ENCODE data around the gene SP7. TPM values are rescaled to one million over a fixed set of nuclear protein-coding genes. Genes with fewer than 3 reads are reported as not detected.

The SP7 gene
- polyA plus RNA-seq, 2 of the 4 experiments (the other 2 are of a cell fraction): 0.05 to 0.06 TPM

DNA sequence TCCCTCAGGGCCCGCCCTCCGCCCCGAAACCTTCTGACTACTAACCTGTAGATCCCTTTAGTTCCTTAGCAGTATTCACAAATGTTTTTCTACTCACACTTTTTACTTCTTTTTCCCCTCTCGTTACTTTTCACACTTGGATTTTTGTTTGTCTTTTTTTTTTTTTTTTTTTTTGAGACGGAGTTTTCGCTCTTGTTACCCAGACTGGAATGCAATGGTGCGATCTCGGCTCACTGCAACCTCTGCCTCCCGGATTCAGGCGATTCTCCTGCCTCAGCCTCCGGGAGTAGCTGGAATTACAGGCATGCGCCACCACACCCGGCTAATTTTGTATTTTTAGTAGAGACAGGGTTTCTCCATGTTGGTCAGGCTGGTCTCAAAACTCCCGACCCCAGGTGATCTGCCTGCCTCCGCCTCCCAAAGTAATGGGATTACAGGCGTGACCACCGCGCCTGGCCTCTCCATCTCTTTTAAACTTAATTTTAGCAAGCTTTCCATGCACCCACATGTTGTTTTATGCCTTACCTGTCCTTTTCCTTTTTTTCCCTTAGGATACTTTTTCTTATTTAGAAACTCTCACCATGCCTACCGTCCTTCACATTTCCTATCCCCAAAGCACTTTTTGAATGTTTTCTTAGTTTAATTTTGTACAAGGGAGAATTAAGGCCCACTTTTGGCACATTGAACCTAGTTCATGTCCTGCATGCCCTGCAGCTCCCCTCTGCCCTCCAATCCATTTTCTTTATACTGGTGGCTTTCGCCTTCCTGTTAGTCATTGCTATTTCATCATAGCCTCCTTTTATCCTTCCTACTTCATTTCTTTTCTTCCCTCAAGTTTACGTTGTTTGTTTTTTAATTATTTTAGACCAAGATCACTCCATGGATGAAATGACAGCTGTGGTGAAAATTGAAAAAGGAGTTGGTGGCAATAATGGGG is 44.9 kb upstream of the SP7 start:
- Histone ChIP-seq H3K4me3 (peak overlapping the region; percentile 70), H3K9me3 (no peaks in the 10 kb centered on the region), H3K4me1 (peaks cover 39% of the 10 kb centered on the region), H3K27ac (peak overlapping the region; percentile 94 to 99), H3K4me2 (peak overlapping the region; percentile 99)
- ATAC-seq: no peak
- 7% methylated on average over 21 of the region's 21 CpGs for WGBS (ENCODE audit: missing lambda C conversion rate)
- FAIRE-seq: no peak
- no peak for TF ChIP-seq RFX5 (IDR thresholded peaks at IDR 0.05)
- peak in 1 of 2 experiments; percentile 47; a peak in 1 of 4 replicates for TF ChIP-seq CEBPB (IDR thresholded peaks at IDR 0.05)
- POLR2A ChIA-PET: interaction anchor here (0.6 to 1.9 kb wide), 6 partner anchors 29 to 60 kb away, joined by 3 to 16 read pairs (median 4); partner anchors contain the start of genes AAAS and PRR13
- CTCF ChIA-PET: interaction anchor here (0.6 to 12.7 kb wide), 28 partner anchors 9 to 67 kb away, joined by 3 to 199 read pairs (median 5); partner anchors contain the start of genes AMHR2 and PRR13
- no peak for DNase-seq (ENCODE audit: low read depth in 1 of 2, low spot score in 1 of 2)

DNA sequence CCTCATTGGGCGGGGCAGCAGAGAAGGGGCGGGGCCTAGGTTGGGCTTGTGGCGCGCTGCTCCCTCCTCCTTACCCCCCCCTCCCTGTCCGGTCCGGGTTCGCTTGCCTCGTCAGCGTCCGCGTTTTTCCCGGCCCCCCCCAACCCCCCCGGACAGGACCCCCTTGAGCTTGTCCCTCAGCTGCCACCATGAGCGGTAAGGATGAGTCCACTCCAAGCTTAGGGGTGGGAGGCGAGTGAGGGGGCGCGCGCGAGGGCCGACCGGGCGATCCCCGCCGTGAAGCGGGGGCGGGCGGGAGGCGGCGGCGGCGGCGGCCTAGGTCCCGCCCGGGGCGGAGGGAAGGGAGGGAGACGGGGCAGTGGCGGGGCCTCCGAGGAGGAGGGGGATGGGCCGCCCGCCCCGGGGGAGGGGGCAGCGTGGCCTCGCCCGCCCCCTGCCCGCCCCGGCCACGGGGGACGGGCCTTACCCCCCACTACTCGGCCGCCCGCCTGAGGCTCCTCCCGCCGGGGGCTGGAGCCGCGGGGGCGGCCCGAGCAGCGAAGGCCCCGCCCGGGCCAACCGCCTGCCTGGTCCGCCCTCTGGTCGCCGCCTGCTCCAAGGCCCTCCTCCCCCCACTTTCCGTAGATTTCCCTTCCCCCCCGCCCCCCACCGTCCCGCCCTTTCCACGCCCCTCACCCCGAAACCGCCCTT is 44.1 kb upstream of the SP7 start, which contains the start of gene SP1:
SP1 (plus strand) TSS at position 73 of the 690 bp plus-strand sequence; CDS start at position 189, 116 bp downstream.
- WGBS (ENCODE audit: missing lambda C conversion rate): 2% methylated on average over 19 of the region's 71 CpGs
- Histone ChIP-seq H3K9me3 (no peaks in the 10 kb centered on the region), H3K4me3 (peak within 1 kb of the TSS; percentile 70), H3K4me2 (peak within 1 kb of the TSS; percentile 99), H3K27ac (peak within 1 kb of the TSS; percentile 95 to 99), H3K4me1 (peaks cover 34% of the 10 kb centered on the region)
- FAIRE-seq (no peak), DNase-seq (ENCODE audit: low read depth in 1 of 2, low spot score in 1 of 2) (peak; percentile 70 to 97), ATAC-seq (peak; percentile 55 to 69)
- no peak for TF ChIP-seq ZFP36 (IDR thresholded peaks at IDR 0.05; ENCODE audit: borderline replicate concordance, partially characterized antibody)
- 0 out of 2 replicates have a peak, but pooled peaks have one; percentile 22 for TF ChIP-seq POLR2A (IDR thresholded peaks at IDR 0.05; ENCODE audit: low read length)
- no peak for TF ChIP-seq PHF8 (IDR thresholded peaks at IDR 0.05; ENCODE audit: borderline replicate concordance, low read depth)
- TF ChIP-seq FOSB (CRISPR knock-in tag; IDR thresholded peaks at IDR 0.05): no peak
- no peak for TF ChIP-seq RCOR1 (IDR thresholded peaks at IDR 0.05; ENCODE audit: low read depth, low read length)
- TF ChIP-seq JUN (IDR thresholded peaks at IDR 0.05): peak; percentile 65 to 86; a peak in 4 of 5 replicates
- TF ChIP-seq MYC (IDR thresholded peaks at IDR 0.05; ENCODE audit: borderline replicate concordance, low read length): peak; percentile 56; the same call in 1 of the 2 replicates
- peak; percentile 92 for TF ChIP-seq MAZ (IDR thresholded peaks at IDR 0.05; ENCODE audit: borderline replicate concordance, low read depth, low read length)
- TF ChIP-seq, protein P1, sequence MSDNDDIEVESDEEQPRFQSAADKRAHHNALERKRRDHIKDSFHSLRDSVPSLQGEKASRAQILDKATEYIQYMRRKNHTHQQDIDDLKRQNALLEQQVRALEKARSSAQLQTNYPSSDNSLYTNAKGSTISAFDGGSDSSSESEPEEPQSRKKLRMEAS (IDR thresholded peaks at IDR 0.05): peak; percentile 14
- POLR2A ChIA-PET: interaction anchor here (0.8 to 2.1 kb wide), 12 partner anchors 21 to 120 kb away, joined by 3 to 22 read pairs (median 13); partner anchors contain the start of genes AAAS, PRR13 and TARBP2
- CTCF ChIA-PET: interaction anchor here (0.7 to 12.7 kb wide), 10 partner anchors 16 to 58 kb away, joined by 3 to 199 read pairs (median 12); partner anchors contain the start of gene AMHR2

DNA sequence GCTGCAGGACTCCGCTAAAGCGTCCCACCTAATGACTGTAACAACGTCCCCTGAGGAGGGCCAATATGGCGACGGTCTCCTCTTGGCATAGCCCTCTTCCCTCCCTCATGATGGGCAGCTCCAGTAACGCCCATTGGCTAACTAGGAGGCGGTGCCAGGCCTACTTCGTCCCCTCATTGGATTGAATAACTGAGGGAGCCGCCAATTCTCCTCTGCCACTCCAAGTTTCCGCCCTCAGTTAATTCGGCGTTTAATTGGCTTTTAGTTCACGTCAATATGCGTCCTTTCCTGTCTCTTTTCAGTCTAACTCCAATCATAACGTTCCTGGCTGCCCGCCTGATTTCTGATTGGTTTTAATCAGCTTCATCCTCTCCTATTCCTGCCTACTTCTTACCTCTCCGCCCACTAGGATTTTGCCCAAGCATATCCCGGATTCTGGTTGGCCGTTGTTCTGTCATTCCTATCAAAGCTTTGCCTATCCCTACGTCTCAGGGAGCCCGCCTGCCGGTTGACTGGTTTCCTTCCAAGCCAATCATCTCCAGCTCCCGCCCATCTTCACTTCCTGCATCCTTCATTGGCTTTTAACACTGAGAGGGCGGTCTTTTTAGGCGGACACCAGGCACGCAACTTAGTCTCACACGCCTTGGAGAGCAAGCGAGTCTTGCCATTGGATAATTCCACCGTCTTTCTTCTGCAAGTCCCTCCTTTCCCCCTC is 43.4 kb upstream of the SP7 start:
- WGBS (ENCODE audit: missing lambda C conversion rate): under 1% methylated on average over 29 of the region's 29 CpGs
- H3K27ac ChIP-seq: peak overlapping the region; percentile 95 to 99
- DNase-seq (ENCODE audit: low read depth in 1 of 2, low spot score in 1 of 2) (peak; percentile 97 to 100), ATAC-seq (peak; percentile 87 to 92), FAIRE-seq (peak; percentile 78)
- H3K9me3 ChIP-seq: no peaks in the 10 kb centered on the region
- peaks cover 32% of the 10 kb centered on the region for H3K4me1 ChIP-seq
- H3K4me2 ChIP-seq: peak overlapping the region; percentile 89
- H3K4me3 ChIP-seq: peak overlapping the region; percentile 70
- POLR2A ChIA-PET: interaction anchor here (0.6 to 2.1 kb wide), 19 partner anchors 11 to 199 kb away, joined by 3 to 22 read pairs (median 5); partner anchors contain the start of genes AAAS, CSAD, PRR13 and TARBP2
- CTCF ChIA-PET: interaction anchor here (0.6 to 12.7 kb wide), 8 partner anchors 16 to 55 kb away, joined by 3 to 199 read pairs (median 6); partner anchors contain the start of gene AMHR2
- peak; percentile 82 for TF ChIP-seq POLR2A (IDR thresholded peaks at IDR 0.05; ENCODE audit: low read length)
- TF ChIP-seq, protein P2, sequence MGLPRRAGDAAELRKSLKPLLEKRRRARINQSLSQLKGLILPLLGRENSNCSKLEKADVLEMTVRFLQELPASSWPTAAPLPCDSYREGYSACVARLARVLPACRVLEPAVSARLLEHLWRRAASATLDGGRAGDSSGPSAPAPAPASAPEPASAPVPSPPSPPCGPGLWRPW (IDR thresholded peaks at IDR 0.05): no peak
- TF ChIP-seq, protein P3, sequence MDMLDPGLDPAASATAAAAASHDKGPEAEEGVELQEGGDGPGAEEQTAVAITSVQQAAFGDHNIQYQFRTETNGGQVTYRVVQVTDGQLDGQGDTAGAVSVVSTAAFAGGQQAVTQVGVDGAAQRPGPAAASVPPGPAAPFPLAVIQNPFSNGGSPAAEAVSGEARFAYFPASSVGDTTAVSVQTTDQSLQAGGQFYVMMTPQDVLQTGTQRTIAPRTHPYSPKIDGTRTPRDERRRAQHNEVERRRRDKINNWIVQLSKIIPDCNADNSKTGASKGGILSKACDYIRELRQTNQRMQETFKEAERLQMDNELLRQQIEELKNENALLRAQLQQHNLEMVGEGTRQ (IDR thresholded peaks at IDR 0.05): no peak
- TF ChIP-seq, protein P4, sequence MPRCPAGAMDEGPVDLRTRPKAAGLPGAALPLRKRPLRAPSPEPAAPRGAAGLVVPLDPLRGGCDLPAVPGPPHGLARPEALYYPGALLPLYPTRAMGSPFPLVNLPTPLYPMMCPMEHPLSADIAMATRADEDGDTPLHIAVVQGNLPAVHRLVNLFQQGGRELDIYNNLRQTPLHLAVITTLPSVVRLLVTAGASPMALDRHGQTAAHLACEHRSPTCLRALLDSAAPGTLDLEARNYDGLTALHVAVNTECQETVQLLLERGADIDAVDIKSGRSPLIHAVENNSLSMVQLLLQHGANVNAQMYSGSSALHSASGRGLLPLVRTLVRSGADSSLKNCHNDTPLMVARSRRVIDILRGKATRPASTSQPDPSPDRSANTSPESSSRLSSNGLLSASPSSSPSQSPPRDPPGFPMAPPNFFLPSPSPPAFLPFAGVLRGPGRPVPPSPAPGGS (IDR thresholded peaks at IDR 0.05): no peak
- TF ChIP-seq, protein P5, sequence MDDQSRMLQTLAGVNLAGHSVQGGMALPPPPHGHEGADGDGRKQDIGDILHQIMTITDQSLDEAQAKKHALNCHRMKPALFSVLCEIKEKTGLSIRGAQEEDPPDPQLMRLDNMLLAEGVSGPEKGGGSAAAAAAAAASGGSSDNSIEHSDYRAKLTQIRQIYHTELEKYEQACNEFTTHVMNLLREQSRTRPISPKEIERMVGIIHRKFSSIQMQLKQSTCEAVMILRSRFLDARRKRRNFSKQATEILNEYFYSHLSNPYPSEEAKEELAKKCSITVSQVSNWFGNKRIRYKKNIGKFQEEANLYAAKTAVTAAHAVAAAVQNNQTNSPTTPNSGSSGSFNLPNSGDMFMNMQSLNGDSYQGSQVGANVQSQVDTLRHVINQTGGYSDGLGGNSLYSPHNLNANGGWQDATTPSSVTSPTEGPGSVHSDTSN (IDR thresholded peaks at IDR 0.05): peak; percentile 100
- TF ChIP-seq ZC3H11A (IDR thresholded peaks at IDR 0.05): no peak
- TF ChIP-seq CHD2 (IDR thresholded peaks at IDR 0.05; ENCODE audit: low read length, partially characterized antibody): peak; percentile 62
- no peak for TF ChIP-seq HOXB5 (CRISPR knock-in tag; IDR thresholded peaks at IDR 0.05)
- TF ChIP-seq, protein P6, sequence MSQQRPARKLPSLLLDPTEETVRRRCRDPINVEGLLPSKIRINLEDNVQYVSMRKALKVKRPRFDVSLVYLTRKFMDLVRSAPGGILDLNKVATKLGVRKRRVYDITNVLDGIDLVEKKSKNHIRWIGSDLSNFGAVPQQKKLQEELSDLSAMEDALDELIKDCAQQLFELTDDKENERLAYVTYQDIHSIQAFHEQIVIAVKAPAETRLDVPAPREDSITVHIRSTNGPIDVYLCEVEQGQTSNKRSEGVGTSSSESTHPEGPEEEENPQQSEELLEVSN (IDR thresholded peaks at IDR 0.05; ENCODE audit: borderline replicate concordance, low read depth): peak; percentile 70
- TF ChIP-seq NR3C1 (IDR thresholded peaks at IDR 0.05): no peak
- TF ChIP-seq RNF2 (IDR thresholded peaks at IDR 0.05; ENCODE audit: borderline replicate concordance, low read depth): no peak
